Germinal center (tissue), 1 donor: ENCODE results near the gene RAP1GAP2.
"Not testable (repeated sequence)": the region's sequence is repeated elsewhere in the genome, so short reads cannot be mapped to it uniquely, and the experiment has no call there.

Experiments used
- DNase-seq: peaks from one replicate; pipeline ENCODE4 v3.0.0; 2012; ENCODE audit warnings: mixed read lengths, low spot score

Gene RAP1GAP2

DNA sequence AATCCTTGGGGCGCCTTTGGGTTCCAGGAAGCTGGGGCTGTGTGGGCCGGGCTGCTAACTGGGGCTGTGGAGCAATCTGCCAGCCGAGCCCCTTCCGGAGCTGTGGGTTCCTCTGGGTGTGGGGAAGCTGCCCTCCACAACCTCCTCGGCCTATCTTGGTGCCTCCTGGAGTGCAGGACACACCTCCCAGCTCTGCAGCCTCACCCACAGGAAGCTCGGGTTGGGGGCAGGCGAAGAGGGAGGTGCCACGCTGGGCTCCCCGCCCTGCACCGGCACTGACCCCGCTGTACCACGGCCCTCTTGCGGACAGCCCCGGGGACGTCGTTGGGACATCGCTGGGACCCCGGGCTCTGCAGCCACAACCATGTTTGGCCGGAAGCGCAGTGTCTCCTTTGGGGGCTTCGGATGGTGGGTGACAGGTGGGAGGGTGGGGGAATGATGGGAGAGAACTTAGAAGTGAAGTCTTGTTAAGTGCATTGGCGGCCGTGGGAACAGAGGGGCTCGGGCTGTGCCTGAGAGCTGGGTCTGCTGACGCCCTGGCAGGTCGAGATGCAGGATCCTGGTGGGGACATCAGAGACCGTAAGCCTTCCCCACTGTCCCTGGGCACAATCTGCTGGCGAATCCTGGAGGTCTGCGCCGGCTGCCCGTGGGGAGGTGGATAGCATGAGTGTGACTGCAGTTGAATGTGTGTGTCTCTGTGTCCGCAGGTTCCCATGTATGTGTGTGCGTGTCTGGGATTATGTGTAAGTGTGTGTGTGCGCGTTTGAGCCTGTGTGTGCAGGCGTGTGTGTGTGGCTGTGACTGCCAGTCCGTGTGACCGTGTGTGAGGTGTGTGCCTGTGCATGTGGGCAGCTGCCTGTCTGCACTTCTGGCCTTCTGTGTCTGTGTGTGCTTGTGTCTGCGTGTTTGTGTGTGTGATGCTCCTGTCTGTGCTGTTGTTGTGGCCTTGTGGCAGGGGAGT is at the start of gene RAP1GAP2:
TSS of gene RAP1GAP2 (plus strand) at position 275 of the 962 bp plus-strand sequence. CDS start at position 365, 90 bp downstream.
- DNase-seq: no peak

DNA sequence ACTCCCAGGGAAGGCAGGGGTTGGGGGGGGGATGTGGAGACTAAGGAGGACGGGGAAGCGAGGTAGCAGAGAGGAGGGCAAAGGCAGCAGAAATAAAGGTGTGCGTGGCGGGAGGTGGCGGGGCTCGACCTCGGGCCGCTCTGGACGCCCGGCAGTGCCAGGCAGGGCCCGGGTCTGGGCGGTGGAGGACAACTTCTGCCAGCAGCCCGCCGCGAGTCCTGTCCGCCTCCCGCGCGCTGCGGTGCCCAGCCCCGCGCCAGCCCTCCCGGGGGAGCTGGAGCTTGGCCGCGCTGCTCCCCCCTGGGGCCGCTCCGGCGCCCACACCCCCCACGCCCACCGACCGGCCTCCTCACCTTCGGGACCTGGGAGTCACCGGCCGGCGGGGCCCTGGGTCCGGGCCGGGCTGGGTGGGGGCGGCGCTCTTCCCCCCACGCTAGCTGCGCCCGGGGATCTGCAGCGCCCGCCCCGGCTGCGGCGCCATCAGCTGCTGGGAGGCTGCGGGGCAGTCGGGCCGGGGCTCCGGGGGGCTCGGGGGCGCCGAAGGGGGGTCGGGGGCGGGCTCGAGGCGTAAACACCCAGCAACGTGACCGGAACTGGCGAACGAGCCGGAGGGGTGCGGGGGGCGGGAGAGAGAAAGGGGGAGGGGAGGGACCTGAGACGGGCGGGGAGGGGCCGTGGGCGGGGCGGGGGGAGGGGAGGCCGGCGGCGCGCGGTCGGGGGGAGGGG is 47.0 kb upstream of the RAP1GAP2 start, which contains the start of gene CCDC92B:
TSS of gene CCDC92B (minus strand) at position 595 of the 726 bp plus-strand sequence. CDS start 14,507 bp downstream, outside the sequence.
- DNase-seq: no peak

DNA sequence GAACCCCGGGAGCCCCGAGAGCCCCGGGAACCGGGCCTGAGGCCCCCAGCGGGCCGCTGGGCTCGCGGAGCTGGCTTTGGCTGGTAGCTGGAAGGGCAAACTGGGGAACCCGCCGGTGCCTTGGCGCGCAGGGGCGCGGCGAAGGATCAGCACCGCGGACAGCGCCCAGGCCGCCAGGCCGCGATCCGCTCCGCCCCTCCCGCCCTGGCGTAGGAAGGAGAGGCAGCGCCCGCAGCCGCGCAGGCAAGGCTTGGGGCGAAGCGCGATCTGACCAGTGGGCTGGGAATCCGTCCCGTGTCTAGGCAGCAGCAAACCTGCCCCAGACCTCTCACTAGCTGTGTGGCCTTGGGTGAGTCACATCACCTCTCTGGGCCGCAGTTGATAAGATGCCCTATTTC is 46.5 kb upstream of the RAP1GAP2 start:
- peak; percentile 86 for DNase-seq

DNA sequence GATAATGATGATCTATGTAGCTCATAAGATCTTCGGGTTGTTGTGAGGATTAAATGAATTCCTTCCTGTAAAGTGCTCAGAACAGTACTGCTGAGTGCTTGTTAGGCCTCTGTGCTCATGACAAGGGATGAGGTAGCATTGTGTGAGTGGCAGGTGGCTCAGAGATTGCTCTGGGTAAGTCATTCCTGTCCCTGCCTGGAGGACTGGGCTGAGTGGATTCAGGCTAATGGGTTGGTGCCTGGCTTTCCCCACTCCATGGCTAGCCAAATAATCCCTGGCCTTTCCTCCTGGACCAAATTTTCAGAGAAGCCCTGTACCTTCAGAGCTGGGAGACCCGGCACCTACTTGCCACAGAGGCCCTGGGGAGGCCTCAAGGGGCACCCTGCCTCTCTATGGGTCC is 45.5 kb upstream of the RAP1GAP2 start:
- no peak for DNase-seq

DNA sequence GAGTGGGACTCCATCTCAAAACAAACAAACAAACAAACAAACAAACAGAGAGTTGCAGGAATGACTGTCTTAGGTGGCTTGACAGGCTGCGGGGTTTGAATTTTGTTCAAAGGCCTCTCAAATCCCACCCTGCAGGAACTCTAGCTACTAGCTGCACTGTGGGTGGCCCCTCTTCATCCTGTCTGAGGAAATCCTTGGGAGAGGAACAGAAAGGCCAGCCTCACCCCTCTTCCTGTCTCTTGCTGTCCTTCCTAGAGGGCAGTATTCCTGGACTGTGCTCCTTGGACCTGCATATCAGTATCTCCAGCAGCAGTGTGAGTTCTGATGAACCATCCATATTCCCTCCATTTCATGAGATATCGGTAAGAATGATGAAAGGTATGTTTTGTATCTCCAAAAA is 44.7 kb upstream of the RAP1GAP2 start:
- DNase-seq: no peak

DNA sequence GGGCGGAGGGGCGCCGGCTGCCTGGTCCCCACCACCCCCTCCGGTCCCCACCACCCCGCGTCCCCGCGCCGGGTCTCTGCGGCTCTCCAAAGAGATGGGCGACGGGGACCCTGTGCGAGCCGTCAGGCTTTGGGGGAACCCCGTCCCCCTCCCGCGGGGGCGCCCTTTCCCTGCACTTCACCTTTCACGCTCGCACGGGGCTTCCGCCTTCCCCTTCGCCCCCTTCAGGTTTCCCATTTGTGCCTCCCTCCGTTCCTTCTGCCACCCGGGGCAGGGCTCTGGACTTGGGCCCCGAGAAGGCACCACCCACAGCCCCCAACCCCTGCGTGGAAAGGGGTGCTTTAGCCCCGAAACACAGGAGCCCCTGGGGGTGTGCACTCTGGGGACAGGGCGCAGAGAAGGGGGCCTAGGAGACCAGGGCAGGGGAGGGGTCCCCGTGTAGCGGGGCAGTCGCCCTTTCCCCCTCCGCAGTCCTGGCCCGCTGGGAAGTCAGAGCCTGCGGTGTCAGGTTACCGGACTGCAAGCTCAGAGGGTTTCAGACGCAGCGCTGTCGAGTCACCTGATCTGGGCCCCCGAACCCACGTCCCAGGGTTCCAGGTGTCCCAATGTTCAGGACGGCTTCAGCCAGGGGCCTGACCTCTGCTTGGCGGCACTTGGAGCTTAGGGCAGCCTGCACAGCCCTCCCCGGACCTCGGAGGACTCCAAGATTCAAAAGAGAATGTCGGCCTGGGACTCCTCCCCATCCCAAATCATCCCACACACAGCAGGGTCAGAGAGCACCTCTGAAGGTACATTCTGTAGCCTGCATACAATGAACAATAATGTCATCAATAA is 40.1 kb upstream of the RAP1GAP2 start:
- no peak for DNase-seq

DNA sequence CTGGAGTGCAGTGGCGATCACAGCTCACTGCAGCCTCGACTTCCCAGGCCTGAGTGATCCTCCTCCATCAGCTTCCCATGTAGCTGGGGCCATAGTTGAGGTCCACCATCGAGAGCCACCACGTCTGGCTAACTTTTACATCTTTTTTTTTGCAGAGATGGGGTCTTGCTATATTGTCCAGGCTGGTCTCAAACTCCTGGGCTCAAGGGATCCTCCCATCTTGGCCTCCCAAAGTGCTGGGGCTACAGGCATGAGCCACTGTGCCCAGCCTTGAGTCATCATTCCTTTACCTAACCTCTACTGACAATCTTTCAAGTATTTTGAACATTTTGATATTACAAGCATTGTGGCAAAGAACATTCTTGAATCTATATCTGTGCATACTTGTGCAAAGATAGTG is 37.4 kb upstream of the RAP1GAP2 start:
- DNase-seq: no peak

DNA sequence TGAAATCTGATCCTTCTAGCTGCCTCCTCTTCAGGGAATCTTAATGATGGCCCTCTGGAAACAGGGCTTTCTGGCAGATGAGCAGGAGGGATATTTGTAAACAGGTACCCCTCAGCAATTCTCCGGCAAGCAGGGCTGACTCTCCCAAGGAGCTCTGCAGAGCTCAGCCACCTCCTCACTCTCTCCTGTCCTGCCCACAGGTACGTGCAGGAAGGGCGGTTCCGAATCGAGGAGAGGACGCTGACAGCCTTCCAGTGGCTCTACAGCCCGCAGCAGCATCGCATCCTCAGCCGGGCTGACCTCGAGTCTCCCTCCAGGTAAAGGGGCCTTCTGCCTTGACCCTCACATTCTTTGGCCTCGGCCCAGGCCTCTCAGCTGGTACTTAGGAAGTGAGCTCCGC is 26.1 kb upstream of the RAP1GAP2 start:
- DNase-seq: no peak

DNA sequence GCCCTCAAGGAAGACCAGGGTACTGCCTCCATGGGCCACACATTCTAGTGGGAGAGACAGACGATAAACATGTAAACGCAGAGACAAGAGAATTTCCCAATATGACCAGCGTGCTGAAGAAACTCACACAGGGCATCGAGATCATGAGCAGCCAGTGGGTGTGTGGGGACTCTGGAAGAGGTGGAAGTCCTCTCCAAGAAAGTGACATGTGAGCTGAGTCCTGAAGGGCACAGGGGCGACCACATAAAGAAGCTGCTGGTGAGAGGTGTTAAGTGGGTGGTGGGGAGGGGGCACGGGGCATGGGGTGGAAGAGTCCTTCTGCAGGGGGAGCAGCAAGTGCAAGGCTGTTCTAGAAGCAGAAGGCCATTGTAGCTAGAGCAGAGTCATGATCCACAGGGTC is 21.0 kb upstream of the RAP1GAP2 start:
- DNase-seq: no peak

DNA sequence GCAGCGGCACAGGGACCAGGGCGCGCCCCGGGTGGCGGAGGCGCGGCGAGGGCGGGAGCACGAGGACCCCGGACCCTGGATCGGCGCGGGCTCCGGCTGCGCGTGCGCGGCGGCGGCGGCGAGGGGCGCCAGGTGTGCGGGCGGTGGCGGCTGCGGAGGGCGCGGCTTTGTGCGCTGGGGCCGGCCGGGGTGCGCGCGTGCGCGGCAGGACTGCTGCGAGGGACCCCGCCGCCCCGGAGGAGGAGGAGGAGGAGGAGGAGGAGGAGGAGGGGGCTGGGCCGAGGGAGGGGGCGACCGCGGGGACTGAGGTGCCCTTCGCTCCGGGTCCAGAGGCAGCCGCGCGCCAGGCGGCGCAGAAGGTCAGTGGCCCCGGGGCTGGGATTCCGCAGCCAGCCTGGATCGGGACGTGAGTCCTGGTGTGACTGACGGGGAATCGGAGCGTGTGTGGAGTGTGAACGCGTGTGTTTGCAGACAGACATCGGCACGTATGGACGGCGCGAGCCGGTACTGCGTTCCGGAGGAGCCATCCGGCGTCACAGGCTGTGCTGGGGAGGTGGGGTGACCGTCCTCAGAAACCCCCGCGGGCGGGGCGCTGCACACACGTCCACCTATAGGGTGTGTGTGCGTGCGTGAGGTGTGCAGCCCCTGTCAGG is 19.5 kb upstream of the RAP1GAP2 start:
- peak; percentile 35 for DNase-seq

DNA sequence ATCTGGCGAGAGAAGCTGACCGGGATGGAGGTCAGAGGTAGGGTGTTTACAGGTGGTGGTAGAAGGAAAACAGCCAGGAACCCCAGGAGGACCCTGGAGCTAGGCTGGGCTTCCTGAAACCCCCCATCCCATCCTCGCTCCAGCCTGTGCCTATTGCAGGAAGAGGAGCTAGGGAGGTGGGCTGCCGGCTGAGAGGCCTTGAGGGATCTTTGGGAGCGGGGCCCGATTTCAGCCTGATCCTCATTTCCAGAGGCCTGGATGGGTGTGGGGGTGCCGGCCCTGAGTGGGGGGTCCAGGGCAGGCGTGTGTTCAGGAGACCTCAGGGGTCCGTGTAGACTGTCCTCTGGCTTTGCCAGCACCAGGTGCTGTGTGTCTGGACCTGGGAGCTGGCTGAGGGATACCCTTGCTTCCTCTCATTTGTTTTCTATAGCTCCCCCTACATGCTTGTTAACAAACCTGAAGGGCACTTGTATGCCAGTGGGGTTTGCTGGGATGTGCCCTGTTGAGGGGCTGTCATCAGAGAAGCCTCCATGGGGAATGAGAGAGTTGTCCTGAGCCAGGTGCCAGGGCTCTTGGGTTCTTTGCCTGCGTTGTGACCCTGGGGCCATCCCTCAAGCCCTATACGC is 18.9 kb upstream of the RAP1GAP2 start:
- DNase-seq: no peak

DNA sequence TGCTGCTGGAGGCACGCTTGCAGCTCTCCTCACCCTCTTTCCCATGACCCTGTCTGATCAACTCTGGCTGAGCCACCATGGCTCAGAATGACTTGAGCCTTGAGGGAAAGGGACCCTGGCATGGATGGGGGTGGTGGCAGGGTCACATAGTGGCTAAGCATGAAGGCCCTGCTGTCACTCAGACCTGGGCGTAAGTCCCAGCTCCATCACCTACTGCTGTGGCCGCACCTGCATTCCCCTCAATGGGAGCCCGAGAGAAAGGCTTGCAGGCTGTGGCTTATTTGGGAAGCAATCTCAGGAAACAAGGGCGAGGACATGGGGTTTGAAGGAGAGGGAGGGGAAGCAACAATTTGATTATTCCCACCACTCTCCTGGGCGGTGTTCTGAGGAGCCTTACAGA is 17.7 kb upstream of the RAP1GAP2 start:
- no peak for DNase-seq

DNA sequence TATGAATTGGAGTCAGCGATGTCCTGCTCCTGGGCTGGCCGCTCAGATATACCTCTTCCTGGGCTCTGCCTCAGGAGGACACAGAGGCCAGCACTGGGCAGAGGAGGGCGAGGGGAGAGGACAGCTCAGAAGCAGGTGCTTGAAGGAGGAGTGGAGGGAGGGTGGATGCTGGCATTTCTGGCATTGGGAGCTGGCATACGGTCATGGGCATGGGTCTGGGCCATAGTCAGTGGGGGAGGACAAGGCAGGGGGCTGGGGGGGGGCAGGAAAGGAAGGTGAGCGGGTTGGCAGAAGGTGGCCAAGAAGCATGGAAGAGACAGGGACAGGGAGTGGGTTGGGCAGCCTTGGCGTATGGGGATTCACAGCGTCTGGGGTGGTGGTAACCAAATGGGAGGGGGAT is 16.7 kb upstream of the RAP1GAP2 start:
- DNase-seq: no peak

DNA sequence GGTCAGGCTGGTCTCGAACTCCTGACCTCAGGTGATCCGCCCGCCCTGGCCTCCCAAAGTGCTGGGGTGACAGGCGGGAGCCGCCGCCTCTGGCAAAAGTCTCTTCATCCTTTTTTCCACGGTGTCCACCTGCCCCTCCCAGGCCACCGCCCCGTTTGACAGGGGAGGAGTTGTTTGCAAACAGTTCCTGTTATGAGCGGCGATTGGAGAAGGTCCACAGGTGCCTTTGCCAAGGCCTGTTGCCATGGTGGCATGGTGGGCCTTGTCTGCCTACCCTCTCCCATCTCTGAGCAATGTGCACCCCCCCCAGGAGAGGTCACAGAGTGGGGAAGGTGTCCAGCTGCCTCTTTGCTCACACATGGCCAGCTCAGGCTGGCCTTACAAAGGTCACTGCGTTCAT is 16.0 kb upstream of the RAP1GAP2 start:
- DNase-seq: no peak

DNA sequence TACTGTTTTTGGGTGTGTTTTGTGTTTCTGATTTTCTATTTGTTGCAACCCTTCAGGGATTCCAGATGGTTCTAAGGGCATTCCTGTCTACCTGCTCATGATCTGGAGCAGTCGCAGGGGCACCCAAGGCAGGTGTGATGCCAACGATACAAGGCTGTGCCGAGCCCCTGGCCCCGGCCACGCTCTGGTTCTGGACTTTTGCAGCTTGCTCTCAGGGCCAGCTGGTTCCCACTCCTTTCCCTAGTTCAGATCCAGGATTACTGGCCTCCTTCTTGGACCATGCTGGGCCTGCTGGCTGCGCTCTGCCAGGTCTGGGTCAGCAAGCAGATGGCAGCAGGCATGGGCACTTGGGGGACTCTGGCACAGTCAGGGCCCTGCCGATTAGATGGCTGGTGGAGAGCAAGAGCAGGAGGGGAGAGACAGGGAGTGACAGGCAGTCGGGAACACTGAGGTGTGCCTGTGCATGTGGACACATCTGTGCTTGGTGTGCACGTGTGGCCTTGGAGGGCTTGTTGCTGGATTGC is 15.2 kb upstream of the RAP1GAP2 start:
- no peak for DNase-seq

DNA sequence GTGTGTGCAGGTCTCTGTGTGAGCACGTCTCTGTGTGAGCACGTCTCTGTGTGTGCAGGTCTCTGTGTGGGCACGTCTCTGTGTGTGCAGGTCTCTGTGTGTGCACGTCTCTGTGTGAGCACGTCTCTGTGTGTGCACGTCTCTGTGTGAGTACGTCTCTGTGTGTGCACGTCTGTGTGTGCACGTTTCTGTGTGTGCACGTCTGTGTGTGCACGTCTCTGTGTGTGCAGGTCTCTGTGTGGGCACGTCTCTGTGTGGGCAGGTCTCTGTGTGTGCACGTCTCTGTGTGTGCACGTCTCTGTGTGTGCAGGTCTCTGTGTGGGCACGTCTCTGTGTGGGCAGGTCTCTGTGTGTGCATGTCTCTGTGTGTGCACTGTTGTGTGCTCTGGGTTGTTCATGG is 14.6 kb upstream of the RAP1GAP2 start:
- DNase-seq: not testable (repeated sequence)

DNA sequence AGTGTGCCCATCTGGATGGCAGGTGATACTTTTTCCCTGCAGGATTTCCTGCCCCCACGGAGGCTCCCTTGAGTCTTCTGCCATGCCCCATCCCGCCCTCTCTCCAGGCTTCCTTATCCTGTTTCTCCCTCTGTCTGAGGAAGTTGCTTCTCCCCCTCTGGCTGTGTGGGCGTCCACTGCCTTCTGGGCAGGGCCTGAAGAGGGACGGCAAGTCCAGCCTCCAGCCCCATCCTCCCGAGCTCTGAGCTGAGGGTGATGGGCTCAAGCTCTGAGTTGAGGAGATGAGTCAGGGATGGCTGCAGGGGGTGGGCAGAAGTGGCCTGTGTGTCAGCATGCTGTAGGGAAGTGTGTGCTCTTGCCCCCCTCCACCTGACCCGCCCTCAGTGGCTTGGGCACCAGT is 14.2 kb upstream of the RAP1GAP2 start:
- no peak for DNase-seq

DNA sequence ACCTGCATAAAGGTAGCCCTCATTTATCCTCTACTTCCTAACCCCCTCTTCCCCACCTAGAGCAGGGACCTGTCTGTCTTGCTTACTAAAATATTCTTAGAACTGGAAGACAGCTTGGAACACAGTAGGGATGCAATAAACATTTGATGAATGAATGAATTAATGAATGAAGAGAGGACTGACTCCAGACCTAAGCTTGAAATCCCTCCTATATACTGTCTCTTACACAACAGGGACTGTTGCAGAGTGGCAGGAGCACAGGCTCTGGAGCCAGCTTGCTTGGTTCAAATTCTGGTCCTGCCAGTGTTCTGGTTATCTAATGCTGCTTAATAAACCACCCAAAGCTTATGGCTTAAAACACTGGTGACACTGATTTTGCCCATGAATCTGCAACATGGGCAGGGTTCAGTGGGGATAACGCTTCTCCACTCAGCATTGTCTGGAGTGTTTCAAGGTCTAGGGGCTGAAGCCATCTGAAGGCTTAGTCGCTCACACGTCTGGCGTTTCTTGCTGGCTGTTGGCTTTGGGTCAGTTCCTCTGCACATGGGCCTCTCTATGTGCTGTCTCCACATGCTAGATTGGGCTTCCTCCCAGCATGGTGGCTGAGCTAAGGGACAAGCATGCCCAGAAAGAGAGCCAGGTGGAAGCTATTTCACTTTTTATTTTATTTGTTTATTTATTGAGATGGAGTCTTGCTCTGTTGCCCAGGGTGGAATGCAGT is 12.8 kb upstream of the RAP1GAP2 start:
- no peak for DNase-seq

DNA sequence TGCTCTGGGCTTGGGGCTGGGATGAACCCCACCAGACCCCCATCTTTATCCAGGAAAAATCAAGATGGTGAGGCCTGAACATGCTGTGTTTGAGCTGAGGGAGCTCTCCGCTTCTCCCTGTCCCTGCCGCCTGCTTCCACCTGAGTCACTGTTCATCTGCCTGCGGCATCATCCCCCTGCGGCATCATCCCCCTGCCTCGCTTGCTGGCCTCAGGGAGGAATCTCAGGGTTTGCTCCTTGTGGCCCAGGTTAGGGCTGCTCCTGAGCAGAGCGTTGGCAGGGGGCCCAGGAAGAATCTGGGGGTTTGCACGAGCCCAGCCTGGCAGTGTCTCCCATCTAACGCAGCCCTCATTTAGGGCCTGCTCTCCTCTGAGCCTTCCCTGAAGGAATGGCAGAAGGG is 11.4 kb upstream of the RAP1GAP2 start:
- DNase-seq: no peak

DNA sequence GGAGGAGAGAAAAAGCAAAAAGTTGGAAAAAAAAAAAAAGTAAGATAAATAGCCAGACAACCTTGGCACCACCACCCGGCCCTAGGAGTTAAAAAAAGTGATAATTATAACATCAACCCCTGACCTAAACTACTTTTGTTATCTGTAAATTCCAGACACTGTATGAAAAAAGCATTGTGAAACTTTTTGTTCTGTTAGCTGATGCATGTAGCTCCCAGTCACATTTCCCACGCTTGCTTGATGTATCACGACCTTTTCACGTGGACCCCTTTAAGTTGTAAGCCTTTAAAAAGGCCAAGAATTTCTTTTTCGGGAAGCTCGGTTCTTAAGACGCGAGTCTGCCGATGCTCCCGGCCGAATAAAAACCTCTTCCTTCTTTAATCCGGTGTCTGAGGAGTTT is 10.9 kb upstream of the RAP1GAP2 start:
- not testable (repeated sequence) for DNase-seq
